A673 (cell line): ENCODE results near the gene IL19. TPM values are rescaled to one million over a fixed set of nuclear protein-coding genes. Genes with fewer than 3 reads are reported as not detected.

Experiments
- BruUV-seq: library from RNA; stranded (reverse); fragments of 400-500 nt; replicated peaks from 2 replicates; lab custom pipeline; 2021; lab: Mats Ljungman, UMichigan
- CTCF ChIA-PET: fragments of 300-600 bp; sonication (Branson Sonifier 250); formaldehyde crosslinking; loops from one replicate; lab custom pipeline; 2022; ENCODE audit warnings: antibody characterized with exemption; lab: Charles Lee
- POLR2A ChIA-PET: fragments of 300-600 bp; sonication (Branson Sonifier 250); formaldehyde crosslinking; loops from one replicate; lab custom pipeline; 2022; ENCODE audit warnings: antibody characterized with exemption; ENCODE audit not compliant: low non-redundant PET; lab: Charles Lee
- DNase-seq: peaks from one replicate; pipeline ENCODE4 v3.0.0-alpha.2; 2015; ENCODE audit warnings: low spot score
- H3K27ac ChIP-seq: fragments of 200-600 bp; sonication (generic); 2 replicates; pipeline ENCODE4 v1.5.1; 2016; ENCODE audit warnings: mixed run types, low read depth, mild to moderate bottlenecking, mixed read lengths, antibody characterized with exemption, low read length; ENCODE audit not compliant: poor library complexity, severe bottlenecking
- H3K27me3 ChIP-seq: fragments of 200-600 bp; sonication (generic); replicated peaks from 2 replicates; pipeline ENCODE4 v1.6.1; 2017; ENCODE audit warnings: mixed run types, low read depth, mild to moderate bottlenecking, mixed read lengths, antibody characterized with exemption, low read length; ENCODE audit not compliant: insufficient read depth, poor library complexity
- H3K36me3 ChIP-seq: fragments of 200-600 bp; sonication (generic); 2 replicates; pipeline ENCODE4 v1.6.1; 2016; ENCODE audit warnings: mixed run types, mild to moderate bottlenecking, mixed read lengths, antibody characterized with exemption, low read length; ENCODE audit not compliant: insufficient read depth, poor library complexity, severe bottlenecking
- H3K4me1 ChIP-seq: fragments of 200-600 bp; sonication (generic); 2 replicates; pipeline ENCODE4 v1.6.1; 2017; ENCODE audit warnings: mixed run types, mild to moderate bottlenecking, mixed read lengths, antibody characterized with exemption, low read length; ENCODE audit not compliant: insufficient read depth, poor library complexity, severe bottlenecking
- H3K4me3 ChIP-seq: fragments of 200-600 bp; sonication (generic); 2 replicates; pipeline ENCODE4 v1.5.1; 2016; ENCODE audit warnings: low read depth, mixed run types, mild to moderate bottlenecking, mixed read lengths, low read length; ENCODE audit not compliant: poor library complexity, severe bottlenecking
- H3K9me3 ChIP-seq: fragments of 200-600 bp; sonication (generic); 2 replicates; pipeline ENCODE4 v1.6.1; 2016; ENCODE audit warnings: mixed run types, low read depth, mild to moderate bottlenecking, mixed read lengths, antibody characterized with exemption, low read length; ENCODE audit not compliant: poor library complexity, severe bottlenecking
- EZH2 ChIP-seq: fragments of 200-600 bp; sonication (generic); IDR thresholded peaks from 2 replicates; pipeline ENCODE4 v1.6.1; 2017; ENCODE audit warnings: borderline replicate concordance, low read depth, mild to moderate bottlenecking, mixed read lengths, antibody characterized with exemption, low read length; ENCODE audit not compliant: poor library complexity, severe bottlenecking
- intact Hi-C: fragments of 100-400 bp; cut with micrococcal nuclease; formaldehyde crosslinking; loops from one replicate; pipeline ENCODE4 v1.10.0; 2022; ENCODE audit not compliant: unreplicated experiment
- total RNA-seq: library from RNA; stranded (reverse); gene quantifications from 2 replicates; pipeline ENCODE4 v1.2.3, GENCODE V29; 2021
- TF ChIP-seq, protein P1 (sequence below): fragments of 300-800, 200-600 bp; sonication (generic); conservative IDR thresholded peaks from 2 replicates; pipeline ENCODE4 v1.5.1; 2017; ENCODE audit warnings: low read depth, mild to moderate bottlenecking, antibody characterized with exemption, low read length, moderate library complexity, mixed read lengths

The IL19 gene
- total RNA-seq, 1 experiment from 2014 or later: not detected

DNA sequence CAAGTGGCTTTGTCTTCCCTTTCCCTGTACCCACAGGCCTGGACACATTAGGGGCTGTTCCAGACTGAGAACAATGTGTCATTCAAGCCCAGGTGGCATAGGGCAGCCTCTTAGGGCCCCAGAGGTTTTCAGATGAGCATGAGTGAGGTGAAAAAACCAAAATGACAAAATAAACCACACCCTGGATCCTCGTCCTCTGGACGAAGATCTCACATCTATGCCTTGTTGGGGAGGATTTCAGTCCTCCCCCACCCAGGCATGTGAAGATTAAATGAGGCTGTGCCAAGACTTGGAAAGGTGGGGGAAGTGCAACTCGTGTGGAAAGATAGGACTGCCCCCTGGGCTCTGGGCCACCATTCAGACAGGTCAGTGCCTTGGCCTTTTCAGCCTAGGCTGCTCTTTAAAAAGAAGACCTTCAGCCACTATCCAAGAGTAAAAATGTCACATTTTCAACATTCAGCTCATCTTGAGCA lies 32.8 kb upstream of the IL19 start:
- BruUV-seq: no TSS peak
- no peak overlapping the region for H3K4me3 ChIP-seq
- H3K27me3 ChIP-seq: no peaks in the 10 kb centered on the region
- H3K4me1 ChIP-seq: no peaks in the 10 kb centered on the region
- ChIA-PET CTCF (no interaction called here), POLR2A (no interaction called here)
- TF ChIP-seq, protein P1, sequence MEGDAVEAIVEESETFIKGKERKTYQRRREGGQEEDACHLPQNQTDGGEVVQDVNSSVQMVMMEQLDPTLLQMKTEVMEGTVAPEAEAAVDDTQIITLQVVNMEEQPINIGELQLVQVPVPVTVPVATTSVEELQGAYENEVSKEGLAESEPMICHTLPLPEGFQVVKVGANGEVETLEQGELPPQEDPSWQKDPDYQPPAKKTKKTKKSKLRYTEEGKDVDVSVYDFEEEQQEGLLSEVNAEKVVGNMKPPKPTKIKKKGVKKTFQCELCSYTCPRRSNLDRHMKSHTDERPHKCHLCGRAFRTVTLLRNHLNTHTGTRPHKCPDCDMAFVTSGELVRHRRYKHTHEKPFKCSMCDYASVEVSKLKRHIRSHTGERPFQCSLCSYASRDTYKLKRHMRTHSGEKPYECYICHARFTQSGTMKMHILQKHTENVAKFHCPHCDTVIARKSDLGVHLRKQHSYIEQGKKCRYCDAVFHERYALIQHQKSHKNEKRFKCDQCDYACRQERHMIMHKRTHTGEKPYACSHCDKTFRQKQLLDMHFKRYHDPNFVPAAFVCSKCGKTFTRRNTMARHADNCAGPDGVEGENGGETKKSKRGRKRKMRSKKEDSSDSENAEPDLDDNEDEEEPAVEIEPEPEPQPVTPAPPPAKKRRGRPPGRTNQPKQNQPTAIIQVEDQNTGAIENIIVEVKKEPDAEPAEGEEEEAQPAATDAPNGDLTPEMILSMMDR: no peak
- no peak for TF ChIP-seq EZH2
- intact Hi-C loops: no loop called here
- DNase-seq: no peak
- no peaks in the 10 kb centered on the region for H3K9me3 ChIP-seq
- H3K27ac ChIP-seq: no peak overlapping the region
- no peaks in the 10 kb centered on the region for H3K36me3 ChIP-seq

DNA sequence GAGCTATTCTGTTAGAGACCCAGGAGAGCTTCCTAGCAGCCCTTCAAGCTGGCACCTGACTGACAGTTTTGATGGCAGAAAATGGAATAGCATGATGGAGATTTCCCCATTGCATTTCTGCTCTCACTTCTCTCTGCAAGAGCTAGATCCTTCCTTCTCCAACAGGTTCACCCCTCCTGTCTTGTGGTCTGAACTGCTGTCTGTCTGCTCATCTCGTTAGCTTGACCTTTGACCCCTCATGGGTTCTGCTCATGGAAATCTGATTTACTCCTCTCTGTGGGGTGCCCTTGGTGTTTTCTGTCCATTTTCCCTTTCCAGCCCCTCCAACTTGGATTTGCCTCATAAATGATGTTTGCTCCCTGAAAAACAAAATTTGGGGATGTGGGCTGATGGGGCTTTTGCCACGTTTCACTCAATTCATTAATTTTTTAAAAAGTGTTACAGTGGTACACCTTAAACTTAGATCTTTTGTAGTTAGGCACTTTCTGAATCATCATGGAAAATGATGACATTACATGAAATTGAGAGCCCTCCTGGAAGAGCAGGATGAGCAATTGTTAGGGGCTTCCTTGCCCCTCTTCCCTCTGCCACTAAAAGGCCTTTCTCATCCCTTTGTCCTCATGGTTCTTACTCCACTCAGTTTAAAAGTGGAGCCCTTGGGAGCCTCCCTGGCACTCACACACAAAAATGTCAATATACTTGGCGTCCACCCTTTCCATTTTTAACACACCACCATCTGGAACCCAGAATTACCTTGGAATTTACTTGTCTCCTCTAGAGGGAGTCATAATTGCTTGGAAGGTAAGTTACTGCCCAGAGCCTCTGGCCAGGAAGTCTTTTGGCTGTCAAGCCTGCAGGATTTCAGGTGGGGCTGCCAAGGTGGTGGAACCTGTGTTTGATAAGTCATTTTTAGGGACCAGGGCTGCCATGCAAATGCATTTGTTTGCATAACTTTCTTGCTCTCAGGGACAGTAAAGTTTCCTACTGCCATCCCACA lies 31.9 kb upstream of the IL19 start:
- no TSS peak for BruUV-seq
- no peak for TF ChIP-seq EZH2
- TF ChIP-seq, protein P1: peak; percentile 52
- Histone ChIP-seq H3K27ac (no peak overlapping the region), H3K36me3 (no peaks in the 10 kb centered on the region), H3K27me3 (no peaks in the 10 kb centered on the region), H3K9me3 (no peaks in the 10 kb centered on the region), H3K4me3 (no peak overlapping the region), H3K4me1 (no peaks in the 10 kb centered on the region)
- CTCF ChIA-PET: no interaction called here
- no peak for DNase-seq
- intact Hi-C loops: no loop called here
- POLR2A ChIA-PET: no interaction called here

DNA sequence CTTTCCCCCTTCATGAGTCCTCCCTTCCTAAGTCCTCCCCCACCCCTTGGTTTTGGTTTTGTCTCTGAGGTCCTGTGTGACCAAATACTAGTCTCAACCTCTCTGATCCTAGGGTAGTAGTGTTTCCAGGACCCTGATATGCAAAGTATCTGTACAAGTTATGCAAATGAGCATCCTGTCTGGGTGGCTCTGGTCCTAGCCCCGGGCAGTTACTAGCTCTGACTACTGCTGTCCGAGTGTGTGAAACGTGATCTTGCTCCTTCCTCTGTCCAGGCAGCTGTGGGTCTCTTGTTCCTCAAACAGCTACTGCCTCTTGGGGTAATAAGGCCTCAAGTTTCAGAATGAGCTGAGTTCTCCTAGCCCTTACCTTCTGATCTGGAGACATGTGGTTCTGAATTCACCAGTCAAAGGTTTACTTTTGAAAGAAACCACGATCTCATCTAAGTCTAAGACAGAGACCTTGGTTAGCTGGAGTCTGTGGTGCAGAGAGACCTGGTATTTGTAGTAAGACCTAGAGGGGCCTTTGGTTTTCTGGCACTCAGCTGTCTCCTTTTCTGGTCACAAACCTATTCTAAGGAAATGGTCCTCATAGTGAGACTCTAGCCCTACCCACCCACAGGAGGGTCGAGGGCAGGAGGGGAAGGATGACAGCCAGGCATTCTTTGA lies 31.0 kb upstream of the IL19 start:
- TF ChIP-seq EZH2: no peak
- TF ChIP-seq, protein P1: no peak
- intact Hi-C loops: no loop called here
- Histone ChIP-seq H3K4me1 (no peaks in the 10 kb centered on the region), H3K4me3 (no peak overlapping the region), H3K36me3 (no peaks in the 10 kb centered on the region), H3K27ac (no peak overlapping the region), H3K9me3 (no peaks in the 10 kb centered on the region), H3K27me3 (no peaks in the 10 kb centered on the region)
- no TSS peak for BruUV-seq
- ChIA-PET POLR2A (no interaction called here), CTCF (no interaction called here)
- DNase-seq: no peak
